Measurements from ENCODE around the gene PLCXD3.
A peak's percentile ranks its signal among the peaks of the same experiment; 100 is the strongest.

Gene PLCXD3

DNA sequence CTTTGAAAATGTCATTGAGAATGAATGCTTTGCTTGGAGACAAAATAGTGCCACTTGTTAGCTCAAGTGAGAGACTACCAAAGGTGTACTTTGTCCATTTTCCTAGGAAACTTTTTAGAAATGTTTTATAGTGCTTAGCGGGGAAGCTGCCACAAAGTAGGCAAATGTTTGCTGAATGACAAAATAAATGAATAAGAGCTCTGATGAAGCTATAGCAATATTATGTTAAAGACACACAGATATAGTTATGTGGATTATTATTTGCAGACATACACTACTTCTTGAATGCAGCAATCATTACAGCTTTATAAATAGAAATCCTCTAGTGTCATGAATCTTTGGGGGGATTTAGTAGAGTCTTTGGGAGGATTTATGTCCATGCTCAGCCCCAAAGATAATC is 204.4 kb downstream of the PLCXD3 start:
- DNase-seq, result no peak
- intact Hi-C loops (cut with DNase I), result no loop called here

DNA sequence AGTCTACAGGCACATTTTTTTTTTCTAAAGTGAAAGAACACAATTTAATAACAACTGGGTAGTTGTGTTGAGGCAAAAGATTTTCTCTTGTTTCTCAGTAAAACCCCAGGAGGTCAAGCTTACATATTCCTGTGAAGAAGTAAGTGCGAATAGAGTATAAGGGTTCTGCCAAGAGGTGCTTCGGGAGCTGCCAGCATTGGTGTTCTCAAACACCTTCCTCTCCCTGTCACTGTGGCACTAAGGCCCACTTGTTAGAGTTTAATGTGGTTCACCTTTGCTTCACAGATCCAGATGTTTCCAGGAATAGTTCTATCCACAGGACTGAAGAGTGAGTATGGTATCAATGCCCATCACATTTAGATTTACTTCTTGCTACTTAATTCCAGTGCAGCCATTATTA is 205.3 kb downstream of the PLCXD3 start:
- intact Hi-C loops (cut with DNase I), result no loop called here
- DNase-seq, result no peak

DNA sequence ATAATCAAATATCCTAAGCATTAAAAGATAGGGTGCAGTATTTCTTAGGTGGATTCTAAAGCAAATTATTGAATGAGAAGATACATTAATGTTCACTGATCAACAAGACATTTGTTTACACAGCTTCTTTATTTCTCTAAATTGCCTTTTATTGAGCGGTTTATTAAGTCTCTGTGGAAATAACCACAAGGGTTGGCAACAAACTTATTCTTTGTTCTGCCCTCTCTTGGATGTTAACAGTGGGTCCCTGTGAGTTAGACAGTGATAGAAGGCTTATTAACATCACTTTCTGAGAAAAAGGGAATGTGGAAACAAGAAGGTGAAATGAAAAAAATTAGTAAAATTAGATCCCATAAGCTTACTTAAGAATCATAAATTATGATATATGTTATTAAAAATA is 214.3 kb downstream of the PLCXD3 start:
- intact Hi-C loops (cut with DNase I), result no loop called here
- no peak for DNase-seq

DNA sequence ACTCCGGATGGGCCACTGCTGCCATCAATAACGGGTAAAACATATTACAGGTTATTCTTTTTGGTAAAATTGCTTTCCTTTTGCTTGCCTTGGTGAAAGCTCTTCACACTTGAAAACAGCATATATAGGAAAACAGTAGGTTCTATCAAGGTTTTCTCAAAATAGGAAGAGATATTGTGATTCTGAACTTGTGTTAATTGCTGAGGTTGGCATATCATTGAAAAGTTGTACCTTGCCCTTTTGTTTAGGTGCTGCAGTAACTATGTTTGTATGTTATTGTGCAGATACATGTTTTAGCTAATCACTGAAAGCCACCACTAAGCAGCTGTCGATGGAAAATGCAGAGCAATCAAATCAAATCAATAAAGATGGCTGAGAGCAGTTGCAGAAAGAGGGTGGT is 219.1 kb downstream of the PLCXD3 start:
- no peak for DNase-seq
- intact Hi-C loops (cut with DNase I), result no loop called here

DNA sequence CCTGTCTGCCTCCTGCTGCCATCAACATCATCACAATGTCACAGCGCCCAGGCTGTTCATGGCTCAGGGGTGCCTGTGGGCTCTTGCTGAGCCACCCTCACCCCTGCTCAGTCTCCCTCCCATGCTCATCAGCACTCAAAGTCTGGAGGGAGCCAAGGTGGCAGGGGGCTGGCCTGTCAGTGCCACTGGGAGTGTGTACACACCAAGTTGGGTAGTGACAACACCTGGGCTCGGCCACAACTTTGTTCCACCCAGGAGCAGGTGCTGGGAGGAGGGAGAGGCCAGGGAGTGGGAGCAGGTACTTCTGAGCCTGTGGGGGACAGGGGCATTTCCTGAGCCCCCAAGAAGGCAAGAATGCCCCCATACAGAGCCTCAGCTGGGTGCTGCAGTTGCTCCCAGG is 219.6 kb downstream of the PLCXD3 start:
- intact Hi-C loops (cut with DNase I), result no loop called here
- peak in 2 of 10 donors; percentile 44 to 66 for DNase-seq

DNA sequence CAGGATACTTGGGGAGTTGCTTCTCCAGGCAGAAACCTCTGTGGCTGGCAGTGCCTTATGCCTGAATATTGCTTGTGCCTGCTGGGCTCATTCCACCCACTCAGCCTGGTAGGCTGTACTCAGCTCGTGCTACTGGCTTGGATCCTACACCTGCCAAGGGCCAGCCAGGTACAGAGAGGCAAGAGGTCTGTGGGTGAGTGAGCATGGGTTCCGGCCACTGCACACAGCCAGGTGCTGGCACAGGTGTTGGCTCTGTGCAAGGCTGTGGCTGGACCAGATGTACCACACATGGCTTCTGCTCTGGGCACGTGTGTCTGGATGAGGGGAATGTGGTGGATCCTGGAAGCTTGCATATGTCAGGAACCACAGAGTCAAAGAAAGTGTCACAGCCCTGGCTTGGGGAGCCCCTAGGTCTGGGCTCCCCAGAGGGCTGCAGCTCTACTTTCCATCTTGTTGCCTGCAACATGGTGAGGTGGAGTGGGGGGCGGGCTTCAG is 220.4 kb downstream of the PLCXD3 start:
- intact Hi-C loops (cut with DNase I), result no loop called here
- DNase-seq, result peak in 1 of 10 donors; percentile 80

DNA sequence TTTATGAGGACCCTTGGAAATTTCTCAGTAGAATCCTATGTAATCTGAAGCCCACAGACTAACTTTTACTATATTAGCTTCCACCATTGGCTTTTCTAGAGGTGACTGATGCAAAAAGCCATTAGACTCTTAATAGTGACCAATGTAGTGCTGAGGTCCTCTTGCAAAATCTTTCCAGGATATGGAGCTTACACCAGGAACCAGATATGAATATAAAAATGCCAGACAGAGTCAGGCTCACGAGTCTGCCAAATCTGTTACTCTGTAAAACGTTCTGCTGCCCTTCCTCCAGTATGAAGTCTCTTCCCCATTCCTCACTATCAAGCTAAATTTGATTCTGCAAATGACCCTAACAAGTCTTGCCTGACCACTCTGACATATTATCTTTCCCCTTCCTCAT is 223.7 kb downstream of the PLCXD3 start:
- DNase-seq, result no peak
- intact Hi-C loops (cut with DNase I), result no loop called here

DNA sequence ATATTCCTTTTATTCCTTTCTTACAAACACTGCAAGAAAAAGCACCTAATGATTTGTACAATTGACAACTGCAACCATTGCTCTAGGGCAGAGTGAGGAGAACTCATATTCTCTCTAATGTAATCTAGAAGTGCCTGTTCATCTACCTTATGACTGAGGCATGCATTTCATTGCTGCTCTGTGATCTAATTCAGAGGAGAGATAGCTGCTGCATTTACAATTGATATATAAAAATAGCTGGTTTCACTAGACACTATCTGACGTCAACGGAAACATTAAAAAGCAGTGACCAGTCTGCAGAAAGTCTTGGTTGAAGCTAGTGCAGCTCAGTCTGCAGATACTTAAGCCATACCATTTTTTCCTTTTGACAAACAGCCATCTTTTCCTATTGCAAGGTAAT is 224.2 kb downstream of the PLCXD3 start:
- DNase-seq, result no peak
- intact Hi-C loops (cut with DNase I), result no loop called here

DNA sequence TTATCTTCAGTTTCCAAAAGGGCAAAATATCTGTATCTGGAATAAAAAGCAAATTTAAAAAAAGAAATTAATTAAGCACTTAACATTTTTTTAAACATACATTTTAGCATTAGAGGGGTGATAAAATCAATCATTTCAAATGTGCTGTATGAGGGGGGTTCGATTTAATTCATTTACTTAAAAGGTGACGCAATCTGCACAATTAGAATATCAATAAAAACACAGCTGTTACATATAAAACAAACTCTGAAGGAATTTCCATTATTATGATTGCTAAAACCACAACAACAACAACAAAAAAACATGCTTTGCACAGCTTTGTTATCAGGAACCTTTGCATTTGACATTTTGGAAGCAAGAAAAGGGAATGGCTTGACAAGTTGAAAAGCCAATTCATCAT is 225.5 kb downstream of the PLCXD3 start:
- DNase-seq, result no peak
- intact Hi-C loops (cut with DNase I), result no loop called here

DNA sequence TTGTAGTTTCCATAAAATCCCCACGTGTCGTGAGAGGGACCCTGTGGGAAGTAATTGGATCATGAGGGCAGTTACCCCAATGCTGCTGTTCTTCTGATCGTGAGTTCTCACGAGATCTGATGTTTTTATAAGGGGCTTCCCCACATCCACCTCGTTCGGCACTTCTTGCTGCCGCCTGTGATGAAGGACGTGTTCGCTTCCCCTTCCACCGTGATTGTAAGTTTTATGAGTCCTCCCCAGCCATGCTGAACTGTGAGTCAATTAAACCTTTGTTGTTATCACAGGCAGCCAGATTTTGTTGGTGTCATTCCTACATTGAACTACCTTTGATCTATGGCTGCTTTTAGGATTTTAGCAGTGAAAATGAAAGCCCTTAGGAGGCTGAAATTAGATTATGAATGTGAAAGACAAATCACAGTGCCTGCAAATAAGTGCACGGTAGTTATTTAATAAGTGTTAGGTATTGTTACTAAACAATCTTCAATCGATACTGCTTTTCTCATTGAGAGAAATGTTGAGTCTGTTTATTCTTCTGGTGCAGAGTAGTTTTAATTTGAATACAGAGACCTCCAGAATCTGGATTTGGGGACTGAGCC is 229.1 kb downstream of the PLCXD3 start:
- DNase-seq, result no peak
- intact Hi-C loops (cut with DNase I), result no loop called here

DNA sequence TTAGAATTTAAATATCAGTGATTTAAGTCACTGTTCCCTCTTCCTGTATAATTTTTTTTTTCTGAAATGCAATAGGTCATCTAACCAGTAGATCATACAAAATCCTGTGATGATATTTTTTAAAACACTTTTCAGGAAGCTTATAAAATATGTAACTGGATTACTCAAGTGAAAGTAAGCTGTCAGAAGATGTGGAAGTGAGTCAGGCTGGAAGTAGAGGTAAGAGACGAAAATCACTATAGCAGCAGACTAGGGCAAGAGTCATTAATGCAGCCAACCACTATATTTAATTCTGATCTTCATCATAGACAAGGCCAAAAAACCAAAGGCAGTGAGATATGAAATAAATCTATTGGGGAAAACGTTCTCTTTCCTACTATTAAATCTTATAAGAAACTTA is 231.4 kb downstream of the PLCXD3 start:
- DNase-seq, result no peak
- intact Hi-C loops (cut with DNase I), result loop anchor here (10.0 kb wide), 1 partner anchor 246 kb away; no protein-coding TSS in a partner anchor

DNA sequence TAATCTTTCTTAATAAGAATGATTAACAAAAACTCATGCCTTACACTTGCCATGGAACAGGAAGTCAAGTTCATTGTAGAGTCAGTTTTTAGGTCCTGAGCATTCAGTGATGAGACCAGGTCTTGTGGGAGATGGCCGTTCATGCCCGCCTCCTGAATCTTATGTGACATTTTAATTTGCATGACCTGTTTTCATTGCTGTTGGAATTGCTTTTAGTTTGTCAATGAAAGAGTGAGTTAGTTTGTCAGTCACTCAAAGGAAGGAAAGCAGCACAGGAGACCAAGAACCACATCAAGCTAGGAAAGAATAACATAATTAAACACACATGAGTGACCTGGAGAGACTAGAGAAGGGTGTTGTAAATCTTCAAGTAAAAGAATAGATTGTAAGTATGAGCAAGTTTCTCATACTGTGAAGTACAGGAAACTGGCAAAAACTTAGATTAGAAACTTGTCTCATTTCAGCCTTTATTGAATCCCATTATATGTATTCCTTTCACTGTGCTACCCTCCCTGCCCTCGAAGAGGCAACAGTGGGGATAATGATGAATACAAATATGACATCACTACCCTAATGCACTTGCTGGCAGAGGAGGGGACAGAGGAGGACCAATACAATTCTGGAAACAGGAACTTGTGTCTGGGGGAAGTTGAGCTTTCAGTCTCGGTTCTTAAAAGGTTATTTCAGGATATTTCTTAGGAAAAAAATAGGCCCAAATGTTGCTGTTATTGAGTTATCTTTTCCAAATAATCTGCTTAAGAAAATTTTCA is 232.7 kb downstream of the PLCXD3 start:
- DNase-seq, result no peak
- intact Hi-C loops (cut with DNase I), result loop anchor here (10.0 kb wide), 1 partner anchor 247 kb away; no protein-coding TSS in a partner anchor

DNA sequence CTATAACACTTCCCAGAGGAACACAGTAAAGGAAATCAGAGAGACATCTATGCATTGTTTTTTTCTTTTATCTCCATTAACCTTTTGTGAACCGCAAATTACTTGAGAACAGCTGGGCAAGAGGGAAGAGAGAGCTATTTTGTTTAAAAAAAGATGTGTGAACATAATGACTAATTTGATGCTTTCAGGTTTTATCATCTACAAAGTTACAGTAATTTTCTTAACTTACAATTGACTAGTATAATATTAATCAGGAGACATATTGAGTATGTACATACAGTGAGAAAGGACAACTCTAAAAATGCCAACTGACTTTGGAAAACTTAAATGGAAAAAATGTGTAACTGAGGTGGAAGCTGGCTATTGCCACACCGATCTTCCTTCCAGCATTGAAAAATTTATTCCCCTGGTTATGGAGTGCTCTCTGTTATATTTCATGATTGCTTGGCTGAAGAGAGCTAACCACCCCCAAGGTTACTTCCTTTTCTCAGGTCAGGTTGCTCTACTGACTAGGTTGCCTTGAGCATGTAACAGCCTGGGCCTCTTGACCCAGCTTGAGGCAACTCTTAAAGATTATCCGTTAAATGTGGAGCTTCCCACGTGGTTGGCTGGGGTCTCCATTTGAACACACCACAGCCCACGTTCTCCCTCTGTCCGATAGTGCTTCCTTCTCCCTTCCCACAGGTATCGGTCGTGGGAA is 234.4 kb downstream of the PLCXD3 start:
- DNase-seq, result no peak
- intact Hi-C loops (cut with DNase I), result loop anchor here (10.0 kb wide), 1 partner anchor 249 kb away; no protein-coding TSS in a partner anchor

DNA sequence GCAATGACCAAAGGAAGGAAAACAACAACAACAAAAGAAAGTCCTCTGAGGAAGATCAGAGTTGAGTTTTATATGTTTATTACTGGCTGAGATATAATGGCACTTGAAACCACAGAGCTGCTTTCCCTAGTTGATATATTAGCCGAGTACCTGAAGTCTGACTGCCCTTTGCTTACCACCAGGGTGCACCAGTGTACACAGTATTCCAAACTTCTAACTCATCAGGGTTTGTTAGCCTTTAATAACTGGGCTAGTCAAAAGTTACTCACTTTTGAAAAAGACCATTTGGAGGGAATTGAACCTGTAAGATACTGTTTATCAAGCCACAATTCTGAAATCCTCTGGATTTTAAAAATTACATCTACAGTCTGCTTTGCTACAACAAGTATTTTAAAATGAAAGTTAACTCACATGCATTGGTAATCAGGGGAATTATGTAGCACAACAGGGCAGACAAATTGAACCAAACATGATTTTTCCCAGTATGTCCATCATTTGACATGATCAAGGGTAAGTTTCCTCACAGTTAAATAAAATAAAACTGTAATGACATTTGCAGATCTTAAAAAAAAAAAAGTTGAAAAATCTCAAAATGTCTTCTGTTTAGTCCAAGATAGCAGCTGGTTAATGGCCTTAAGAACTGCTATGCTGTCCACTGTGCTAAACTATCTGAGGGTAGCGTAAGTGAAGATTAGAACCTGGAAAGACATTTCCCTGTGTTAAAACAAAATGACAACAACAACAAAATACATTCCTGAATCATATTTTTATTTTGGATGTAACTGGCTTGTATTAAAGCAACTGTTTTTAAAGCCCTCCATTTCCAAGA is 239.8 kb downstream of the PLCXD3 start:
- intact Hi-C loops (cut with DNase I), result loop anchor here (1.0 to 10.0 kb wide), 4 partner anchors 68 to 573 kb away; no protein-coding TSS in a partner anchor
- DNase-seq, result peak in 5 of 10 donors; percentile 10 to 63 (median 45)

DNA sequence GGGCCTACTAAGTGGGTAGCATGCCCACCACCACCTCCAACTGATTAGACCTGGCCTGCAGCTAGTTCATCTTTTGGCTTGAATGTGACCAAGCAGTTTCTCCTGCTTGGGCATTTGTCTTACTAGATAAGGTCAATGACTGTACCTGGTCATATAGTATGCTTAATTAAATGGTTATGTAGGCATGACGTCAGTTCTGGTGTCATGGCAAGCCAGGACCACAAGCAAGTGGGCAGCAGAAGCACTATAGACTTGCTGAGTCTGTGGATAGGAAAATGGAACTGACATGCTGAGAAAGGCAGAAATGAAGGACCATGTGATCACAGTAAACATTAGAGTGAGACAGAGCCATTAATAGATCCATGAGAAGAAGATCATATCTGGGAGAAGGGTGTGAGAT is 241.5 kb downstream of the PLCXD3 start:
- intact Hi-C loops (cut with DNase I), result no loop called here

DNA sequence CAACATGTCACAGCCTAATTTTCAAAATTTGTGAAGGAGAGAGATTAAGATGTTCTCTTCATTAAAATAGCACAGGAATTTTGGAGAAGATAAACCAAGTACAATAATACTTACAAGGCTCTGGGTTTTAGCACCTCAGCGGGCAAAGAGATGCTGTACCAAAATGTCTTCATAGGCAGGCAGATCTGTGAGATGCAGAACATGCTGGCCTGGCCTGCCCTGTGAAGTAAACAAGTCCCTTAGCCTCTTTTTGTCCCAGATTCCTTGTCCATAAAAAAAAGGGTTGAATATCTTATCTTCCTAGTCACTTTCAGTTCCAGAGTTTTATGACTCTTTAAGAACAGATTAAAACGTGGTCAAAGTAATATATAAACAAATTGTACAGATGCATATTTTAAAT is 244.0 kb downstream of the PLCXD3 start:
- intact Hi-C loops (cut with DNase I), result no loop called here
- peak in 1 of 10 donors; percentile 54 for DNase-seq

More for the DNA sequence above, 241.5 kb downstream of the PLCXD3 start:
- DNase-seq, result no peak

DNA sequence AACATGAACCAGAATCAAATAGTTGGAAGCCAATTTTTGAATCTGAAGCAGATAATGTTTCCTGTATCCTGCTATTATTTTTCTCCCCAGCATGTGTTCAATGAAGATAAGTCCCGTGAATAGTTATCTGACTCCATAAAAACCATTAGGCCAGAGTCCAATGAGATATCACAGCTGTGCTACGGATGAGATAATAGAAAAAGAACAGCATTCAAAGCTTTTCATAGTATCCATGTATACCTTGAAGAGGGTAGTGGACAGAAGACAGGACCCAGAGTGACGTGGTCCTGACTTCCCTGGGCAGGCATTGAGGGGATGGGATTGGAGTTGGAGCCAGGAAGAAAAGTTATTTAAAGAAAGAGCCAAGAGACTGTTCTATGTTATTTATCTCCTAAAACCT is 246.4 kb downstream of the PLCXD3 start:
- DNase-seq, result no peak

DNA sequence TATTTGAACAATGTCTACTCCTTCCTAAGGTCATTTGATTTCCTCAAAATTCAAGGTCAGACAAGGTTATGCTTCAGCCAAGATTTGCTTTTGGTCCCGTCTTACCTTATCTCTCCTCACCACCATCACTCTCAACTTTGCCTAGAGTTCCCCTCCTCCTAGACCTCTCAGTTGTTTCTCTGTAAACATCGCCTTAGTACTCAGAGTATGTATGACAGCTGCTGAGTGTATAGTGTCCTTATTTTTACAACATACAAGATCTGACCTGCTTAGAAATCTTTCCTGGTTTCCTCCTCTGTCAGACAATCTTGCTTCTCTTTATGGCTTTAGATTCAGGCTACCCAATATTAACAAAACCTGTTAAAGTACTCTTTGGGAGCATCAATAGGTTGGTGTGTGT is 247.1 kb downstream of the PLCXD3 start:
- intact Hi-C loops (cut with DNase I), result no loop called here
- no peak for DNase-seq

More for the DNA sequence above, 246.4 kb downstream of the PLCXD3 start:
- intact Hi-C loops (cut with DNase I), result no loop called here
